HG03571 (cell line): ENCODE results near the gene QRICH2.
"Not testable (repeated sequence)": the region's sequence is repeated elsewhere in the genome, so short reads cannot be mapped to it uniquely, and the experiment has no call there.

Experiments used
- ATAC-seq: cut with Tn5 transposase; IDR thresholded peaks from one replicate; pipeline ENCODE4 v1.9.1; 2021; ENCODE audit not compliant: unreplicated experiment

Gene QRICH2

DNA sequence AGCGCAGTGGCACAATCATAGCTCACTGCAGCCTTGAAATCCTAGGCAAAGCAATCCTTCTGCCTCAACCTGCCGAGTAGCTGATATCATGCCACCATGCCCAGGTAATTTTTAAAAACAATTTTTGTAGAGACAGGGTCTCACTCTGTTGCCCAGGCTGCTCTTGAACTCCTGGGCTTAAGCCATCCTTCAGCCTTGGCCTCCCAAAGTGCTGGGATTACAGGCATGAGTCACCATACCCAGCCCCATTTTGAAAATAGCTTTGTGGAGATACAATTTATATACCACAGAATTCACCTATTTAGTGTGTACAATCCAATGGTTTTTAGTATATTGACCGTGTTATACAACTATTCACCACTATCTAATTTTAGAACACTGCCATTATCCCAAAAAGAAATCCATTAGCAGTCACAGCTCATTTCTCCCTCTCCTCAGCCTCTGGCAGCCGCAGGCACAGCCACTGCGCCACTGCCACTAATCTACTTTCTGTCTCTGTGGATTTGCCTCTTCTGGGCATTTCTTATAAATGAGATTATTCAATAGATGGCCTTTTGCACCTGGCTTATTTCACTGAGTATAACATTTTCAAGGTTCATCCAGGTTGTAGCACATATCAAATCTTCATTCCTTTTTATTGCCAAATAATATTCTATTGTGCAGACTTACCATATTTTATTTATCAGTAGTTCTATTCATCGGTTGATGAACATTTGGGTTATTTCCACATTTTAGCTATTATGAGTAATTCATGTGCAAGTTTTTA is 74.3 kb downstream of the QRICH2 start:
- ATAC-seq, result no peak

DNA sequence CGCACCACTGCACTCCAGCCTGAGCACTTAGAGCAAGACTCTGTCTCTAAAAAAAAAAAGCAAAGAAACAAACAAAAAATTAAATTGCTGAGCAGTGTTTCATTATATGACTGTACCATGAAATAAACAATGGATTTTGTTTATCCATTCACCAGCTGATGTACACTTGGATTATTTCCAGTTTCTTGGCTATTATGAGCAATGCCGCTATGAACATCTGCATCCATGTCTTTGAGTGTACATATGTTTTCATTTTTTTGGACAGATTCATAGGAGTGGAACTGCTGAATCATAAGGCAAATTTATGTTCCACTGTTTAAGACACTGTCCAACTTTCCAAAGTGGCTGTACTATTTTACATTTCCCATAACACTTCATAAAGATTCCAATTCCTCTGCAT is 75.7 kb downstream of the QRICH2 start:
- no peak for ATAC-seq

DNA sequence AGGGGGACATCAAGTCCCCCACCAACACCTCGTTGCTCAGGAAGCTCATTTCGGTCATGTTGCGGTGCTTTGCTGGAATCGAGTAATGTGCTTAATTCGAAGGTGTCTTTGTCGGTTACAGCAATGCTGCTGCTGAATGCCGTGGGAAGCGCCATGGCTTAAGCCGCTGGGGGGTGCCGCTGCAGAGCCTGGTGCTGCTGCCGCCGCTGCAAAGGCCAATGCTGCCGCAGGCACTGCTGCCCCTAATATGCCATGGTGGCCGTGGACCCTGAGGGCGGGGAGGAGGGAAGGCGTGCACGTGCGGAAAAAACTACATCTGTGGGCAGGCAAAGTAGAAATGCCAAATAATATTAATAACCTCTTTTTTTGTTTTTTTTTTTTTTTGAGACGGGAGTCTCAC is 81.3 kb downstream of the QRICH2 start:
- ATAC-seq, result not testable (repeated sequence)

DNA sequence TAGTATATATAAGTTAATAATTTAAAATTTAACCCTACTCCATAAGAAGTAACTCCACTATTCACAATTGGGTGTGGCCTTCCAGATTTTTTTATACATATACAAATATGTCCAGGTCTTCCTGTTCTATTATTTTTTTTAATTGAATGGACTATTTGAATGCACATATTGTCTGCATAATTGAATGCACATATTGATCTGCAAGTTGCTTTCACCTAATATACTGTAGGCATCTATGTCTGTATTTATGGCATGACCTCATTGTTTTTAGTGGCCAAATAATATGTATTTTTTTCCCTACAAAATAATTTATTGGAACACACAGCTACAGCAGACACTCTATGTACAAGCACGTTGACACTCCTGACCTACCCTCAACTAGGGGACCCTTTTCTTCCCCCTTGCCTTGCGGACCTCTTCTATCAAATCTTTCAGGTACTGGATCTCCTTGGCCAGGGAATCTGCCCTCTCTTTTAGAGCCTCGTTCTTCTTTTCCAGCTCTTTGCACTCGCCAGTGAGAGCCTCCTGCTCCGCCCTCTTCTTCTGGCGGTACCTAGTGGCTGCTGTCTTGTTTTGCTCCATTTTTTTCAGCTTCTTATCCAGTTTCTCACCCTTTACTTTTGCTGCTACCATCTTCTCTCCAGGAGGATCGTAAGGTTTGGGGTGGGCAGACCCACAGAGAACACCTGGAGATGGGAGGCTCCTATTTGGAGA is 82.5 kb downstream of the QRICH2 start:
- not testable (repeated sequence) for ATAC-seq
